NCI-H748 treated with DMSO at 0.1 percent for 48 hours (cell line): Measurements from ENCODE around the gene PRMT3.
A peak's percentile ranks its signal among the peaks of the same experiment; 100 is the strongest.
"Not testable (repeated sequence)": the region's sequence is repeated elsewhere in the genome, so short reads cannot be mapped to it uniquely, and the experiment has no call there.

ENCODE experiments used
- DNase-seq: peaks from one replicate; lab custom pipeline; 2025; lab: John Stamatoyannopoulos, UW

The PRMT3 gene

DNA sequence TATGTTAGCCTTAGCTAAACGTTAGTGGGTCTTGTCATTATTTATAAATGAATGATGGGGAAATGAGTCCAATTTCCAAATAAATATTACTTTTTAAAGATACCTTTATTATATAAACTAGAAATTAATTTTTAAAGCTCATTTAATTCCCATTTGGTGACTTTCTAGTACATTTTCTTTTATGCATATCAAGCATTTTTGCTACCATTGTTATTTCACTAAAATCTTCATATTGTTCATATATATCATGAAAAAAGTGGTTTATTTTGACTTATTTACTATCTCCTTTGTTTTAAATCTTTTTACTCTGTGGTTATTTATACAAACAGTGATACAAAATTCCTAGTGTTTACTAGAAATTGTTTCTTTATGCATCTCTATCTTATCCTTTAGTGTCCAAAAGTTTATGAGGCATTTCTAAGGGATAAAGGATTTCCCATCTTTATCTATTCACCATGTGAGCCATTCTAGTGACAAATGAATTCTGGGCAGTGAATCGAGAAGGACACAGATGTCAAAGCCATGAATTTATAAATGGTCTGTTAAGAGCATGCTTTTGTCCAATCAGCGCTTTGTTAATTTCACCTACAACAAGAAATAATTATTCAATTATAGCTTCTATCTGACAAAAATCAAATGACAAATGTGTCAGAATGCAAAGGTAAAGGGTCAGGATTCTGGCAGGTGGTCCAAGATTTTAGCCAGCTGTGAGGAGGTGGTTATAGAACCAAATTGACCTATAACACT is 70.6 kb downstream of the PRMT3 start:
- DNase-seq = no peak

GRCh38 chr11:20458905-20459632 is 71.6 kb downstream of the PRMT3 start:
- DNase-seq = no peak

GRCh38 chr11:20459865-20460264 is 72.3 kb downstream of the PRMT3 start:
- DNase-seq = no peak

- DNase-seq = no peak
Measured at GRCh38 chr11:20464518-20464917, 77.0 kb downstream of the PRMT3 start.

DNA sequence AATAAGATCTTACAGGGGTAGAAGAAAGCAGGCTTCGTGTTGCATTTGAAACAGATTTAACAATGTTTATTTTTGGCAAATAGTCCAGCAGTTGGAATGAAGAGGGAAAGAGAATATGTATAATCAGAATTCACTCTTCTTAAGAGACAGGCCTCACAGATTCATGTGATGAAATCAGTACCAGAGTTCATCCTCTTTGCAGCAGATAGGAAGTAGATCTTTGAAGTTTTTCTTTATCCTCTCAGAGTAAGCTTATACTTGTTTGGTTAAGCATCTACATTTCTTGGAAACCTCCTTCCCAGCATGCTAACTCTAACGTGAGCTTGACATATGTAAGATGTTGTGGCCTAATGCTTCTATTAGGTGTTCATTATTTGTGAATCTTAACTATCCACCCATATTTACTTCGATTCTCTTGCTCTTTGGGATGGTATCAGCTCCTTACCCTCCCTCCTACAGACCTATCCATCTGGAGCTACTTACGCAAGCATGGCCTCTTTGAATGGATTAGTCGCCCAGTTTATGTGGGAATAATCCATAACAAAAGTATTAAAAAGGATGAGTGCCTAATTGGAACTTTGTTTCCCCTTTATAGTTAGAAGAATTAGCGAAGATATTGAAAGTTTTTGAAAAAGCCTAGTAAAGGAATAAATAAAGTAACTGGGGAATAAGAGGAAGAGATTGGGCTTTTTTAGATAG is 80.1 kb downstream of the PRMT3 start:
- no peak for DNase-seq

GRCh38 chr11:20470348-20470747 is 82.8 kb downstream of the PRMT3 start:
- no peak for DNase-seq

DNA sequence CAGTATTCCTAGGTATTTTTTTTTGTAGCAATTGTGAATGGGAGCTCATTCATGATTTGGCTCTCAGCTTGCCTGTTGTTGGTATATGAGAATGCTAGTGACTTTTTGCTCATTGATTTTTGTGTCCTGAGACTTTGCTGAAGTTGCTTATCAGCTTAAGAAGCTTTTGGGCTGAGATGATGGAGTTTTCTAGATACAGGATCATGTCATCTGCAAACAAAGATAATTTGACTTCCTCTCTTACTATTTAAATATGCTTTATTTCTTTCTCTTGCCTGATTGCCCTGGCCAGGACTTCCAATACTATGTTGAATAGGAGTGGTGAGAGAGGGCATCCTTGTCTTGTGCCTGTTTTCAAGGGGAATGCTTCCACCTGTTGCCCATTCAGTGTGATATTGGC is 84.4 kb downstream of the PRMT3 start:
- not testable (repeated sequence) for DNase-seq

GRCh38 chr11:20474176-20474881 is 86.8 kb downstream of the PRMT3 start:
- DNase-seq = no peak

DNA sequence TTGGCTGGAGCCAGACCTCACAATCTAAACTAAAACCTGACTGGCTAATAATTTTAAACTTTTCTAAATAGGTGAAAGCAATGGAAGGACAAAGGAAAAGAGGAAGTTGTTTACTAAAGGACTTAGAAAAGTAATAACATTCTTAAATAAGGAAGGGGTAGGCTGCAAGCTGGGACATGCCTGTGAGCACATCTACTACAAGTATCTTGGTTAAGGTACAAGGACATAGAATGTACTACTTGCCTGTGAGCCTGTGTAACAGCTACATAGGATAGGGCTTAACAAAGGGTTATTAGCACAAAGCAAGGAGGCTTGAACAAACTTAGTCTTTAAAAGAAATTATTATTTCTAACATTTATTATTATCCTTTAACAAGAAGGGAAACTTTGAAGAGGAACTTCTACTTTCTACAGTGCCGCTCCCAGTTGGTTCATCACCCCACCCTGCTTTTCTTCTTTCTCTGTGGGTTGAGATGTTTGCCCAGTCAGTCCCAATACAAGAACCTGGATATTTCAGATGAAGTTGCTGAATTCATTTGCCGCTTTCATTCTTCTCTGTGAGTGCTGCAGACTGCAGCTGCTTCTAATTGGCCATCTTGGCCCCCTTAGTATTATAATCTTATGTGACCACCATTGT is 87.5 kb downstream of the PRMT3 start:
- no peak for DNase-seq

DNA sequence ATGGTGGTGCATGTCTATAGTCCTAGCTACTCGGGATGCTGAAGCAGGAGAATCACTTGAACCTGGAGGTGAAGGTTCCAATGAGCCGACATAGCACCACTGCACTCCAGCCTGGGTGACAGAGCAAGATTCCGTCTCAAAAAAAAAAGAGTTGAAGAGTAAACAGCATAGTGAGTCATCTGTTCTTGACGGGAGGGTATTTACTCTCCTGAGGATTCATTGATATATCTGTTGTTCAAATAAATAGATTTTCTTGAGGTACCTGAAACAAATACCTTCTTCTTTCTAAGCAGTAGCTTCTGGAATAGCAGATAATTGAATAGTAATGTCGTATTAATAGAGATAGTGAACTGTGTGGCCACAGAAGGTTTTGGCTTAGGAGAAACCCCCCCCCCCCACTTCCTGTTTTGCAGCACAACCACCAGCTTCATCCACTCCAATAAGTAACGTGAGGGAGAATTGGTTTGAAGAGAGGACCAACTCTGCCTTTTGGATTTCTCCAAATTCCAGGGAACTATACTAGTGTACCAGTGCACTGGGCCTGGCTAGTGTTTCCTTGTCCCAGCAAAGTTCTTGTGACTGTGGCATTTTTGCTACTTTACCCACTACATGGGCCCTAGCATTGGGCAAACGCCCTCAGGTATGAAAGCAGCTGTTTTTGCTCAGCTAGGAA is 90.0 kb downstream of the PRMT3 start:
- no peak for DNase-seq

- no peak for DNase-seq
Measured at GRCh38 chr11:20479513-20479912, 92.0 kb downstream of the PRMT3 start.

DNA sequence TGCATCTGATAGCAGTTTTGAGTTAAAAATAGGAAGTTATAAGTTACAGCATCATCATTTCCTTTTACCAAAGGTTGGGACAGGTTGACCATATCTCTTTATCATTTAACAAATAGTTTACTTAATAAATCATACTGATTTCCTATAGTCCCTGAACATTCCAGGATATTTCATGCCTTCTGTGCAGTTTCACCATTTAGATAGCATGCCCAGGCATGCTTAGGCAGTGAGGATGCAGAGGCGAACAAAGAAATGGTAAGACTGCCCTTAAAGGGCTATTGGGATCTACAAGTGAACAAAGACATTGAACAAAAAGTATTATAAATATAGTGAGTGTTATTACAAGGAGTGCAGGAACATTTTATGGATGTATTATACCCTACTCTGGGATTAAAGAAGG is 96.4 kb downstream of the PRMT3 start:
- DNase-seq = no peak

DNA sequence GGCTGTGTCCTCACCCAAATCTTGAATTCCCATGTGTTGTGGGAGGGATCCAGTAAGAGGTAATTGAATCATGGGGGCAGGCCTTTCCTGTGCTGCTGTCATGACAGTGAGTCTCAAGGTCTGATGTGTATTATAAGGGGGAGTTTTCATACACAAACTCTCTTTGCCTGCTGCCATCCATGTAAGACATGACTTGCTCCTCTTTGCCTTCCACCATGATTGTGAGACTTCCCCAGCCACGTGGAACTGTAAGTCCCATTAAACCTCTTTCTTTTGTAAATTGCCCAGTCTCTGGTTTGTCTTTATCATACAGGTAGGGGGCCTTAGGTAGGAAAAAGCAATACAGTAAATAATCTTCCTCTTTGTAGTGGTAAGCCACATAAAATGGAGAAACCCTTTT is 96.9 kb downstream of the PRMT3 start:
- DNase-seq = not testable (repeated sequence)

- DNase-seq = peak; percentile 93
Measured at GRCh38 chr11:20488352-20488751, 100.8 kb downstream of the PRMT3 start.

DNA sequence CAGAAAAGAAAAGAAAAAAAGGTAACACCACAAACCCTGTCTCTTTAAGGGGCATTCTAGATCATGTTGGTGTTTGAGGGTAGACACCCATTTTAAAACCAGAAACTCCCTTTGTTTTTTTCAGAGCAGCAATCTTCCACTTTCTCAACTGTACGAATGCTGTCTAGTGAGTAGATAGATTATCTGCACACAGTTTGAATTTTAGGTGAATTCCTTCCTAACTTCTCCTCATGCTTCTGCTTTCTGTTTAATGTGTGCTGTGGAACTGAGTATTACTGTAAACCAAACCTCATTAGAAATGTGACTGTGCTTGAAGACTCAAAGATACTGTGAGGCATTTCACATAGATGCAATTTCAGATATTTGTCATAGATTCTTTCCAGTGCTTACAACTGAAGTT is 102.4 kb downstream of the PRMT3 start:
- no peak for DNase-seq

DNA sequence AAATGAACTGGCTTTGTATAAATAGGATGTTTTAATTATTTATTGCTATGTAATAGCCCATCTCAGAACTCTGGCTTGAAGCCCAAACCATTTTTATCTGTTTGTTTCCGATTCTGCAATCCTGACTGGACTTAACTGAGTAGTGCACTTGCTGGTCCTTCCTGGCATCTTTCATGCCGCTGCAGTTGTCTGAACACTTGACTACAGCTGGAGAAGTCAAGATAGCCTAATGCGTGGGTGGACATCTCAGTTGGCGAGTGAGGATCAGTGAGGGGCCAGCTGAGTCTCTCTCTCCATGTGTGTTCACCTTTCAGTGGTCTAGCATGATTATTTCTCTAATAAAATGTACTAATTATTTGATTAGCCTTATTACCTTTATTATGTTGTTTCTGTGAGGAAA is 105.8 kb downstream of the PRMT3 start:
- DNase-seq = no peak

- no peak for DNase-seq
Measured at GRCh38 chr11:20497124-20497792, 109.7 kb downstream of the PRMT3 start.

- no peak for DNase-seq
Measured at GRCh38 chr11:20501252-20501651, 113.7 kb downstream of the PRMT3 start.

- peak; percentile 24 for DNase-seq
Measured at GRCh38 chr11:20501971-20502370, 114.5 kb downstream of the PRMT3 start.

- peak; percentile 22 for DNase-seq
Measured at GRCh38 chr11:20511982-20512381, 124.5 kb downstream of the PRMT3 start.

DNA sequence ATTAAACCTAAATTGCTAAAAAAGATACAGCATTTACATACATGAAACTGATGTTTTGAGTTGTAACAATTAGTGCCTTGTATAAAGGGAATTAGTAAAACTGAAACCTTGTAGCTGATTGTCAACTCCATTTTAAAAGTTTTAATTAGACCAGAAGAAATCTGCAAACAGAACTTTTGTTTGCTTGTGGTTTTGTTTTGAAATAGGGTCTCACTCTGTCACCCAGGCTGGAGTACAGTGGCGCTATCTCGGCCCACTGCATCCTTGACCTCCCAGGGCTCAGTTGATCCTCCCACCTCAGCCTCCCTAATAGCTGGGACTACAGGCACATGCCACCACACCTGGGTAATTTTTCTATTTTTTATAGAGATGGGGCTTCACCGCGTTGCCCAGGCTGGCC is 125.4 kb downstream of the PRMT3 start:
- no peak for DNase-seq
